Left ventricle myocardium inferior (tissue), 1 donor: ENCODE results near the gene DLGAP4. TPM values are rescaled to one million over a fixed set of nuclear protein-coding genes. Genes with fewer than 3 reads are reported as not detected.

ENCODE experiments used
- DNase-seq: peaks from one replicate; pipeline ENCODE4 v3.0.0-alpha.2; 2020
- H3K27ac ChIP-seq: fragments of 200-600 bp; replicated peaks from 2 replicates; pipeline ENCODE4 v1.8.0; 2021
- H3K27me3 ChIP-seq: fragments of 200-600 bp; 2 replicates; pipeline ENCODE4 v1.8.0; 2021; ENCODE audit warnings: low read depth
- H3K36me3 ChIP-seq: fragments of 200-600 bp; 2 replicates; pipeline ENCODE4 v1.8.0; 2021
- H3K4me1 ChIP-seq: fragments of 200-600 bp; 2 replicates; pipeline ENCODE4 v1.8.0; 2021
- H3K4me3 ChIP-seq: fragments of 200-600 bp; 2 replicates; pipeline ENCODE4 v1.8.0; 2021; ENCODE audit warnings: mild to moderate bottlenecking, moderate library complexity
- H3K9me3 ChIP-seq: fragments of 200-600 bp; replicated peaks from 2 replicates; pipeline ENCODE4 v1.8.0; 2021
- intact Hi-C: fragments of 100-400 bp; cut with micrococcal nuclease; formaldehyde crosslinking; loops from one replicate; pipeline ENCODE4 v1.11.0; 2022
- total RNA-seq: library from RNA; stranded (reverse); fragmentation: NEBNext Ultra II Directional; extraction: Animal tissue kit (Norgen Biotek cat#: 25700); gene quantifications from one replicate; pipeline ENCODE4 v1.2.1, GENCODE V29; 2021
- TF ChIP-seq, protein P1 (sequence below): fragments of 200-600 bp; IDR thresholded peaks from 2 replicates; pipeline ENCODE4 v1.8.0; 2021; ENCODE audit warnings: antibody characterized with exemption, mild to moderate bottlenecking, borderline replicate concordance
- donor health status: DM: no; HTN: yes; CAD: no; lungs with severe emphysema.

The DLGAP4 gene
- total RNA-seq, 1 donor from 2014 or later, result 51.7 TPM

DNA sequence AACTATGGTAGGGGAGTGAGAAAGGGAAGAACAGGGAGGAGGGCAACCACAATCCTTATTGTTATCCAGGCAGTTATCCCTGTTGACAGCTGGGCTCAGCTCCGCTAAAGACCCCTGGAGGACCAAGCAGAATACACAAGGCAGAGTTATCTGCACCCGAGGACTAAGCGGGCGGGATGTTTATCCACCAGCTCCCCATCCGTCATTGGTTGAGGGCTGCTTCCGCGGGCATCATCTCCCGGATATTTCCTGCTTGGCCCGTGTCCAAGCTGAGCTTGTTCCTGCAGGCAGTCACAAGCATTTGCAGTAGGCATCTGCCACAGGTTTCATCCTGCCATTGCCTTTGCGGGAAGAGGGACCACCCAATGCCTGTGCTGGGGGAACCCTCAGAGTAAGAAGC lies 102.1 kb downstream of the DLGAP4 start:
- peaks cover 57% of the 10 kb centered on the region for H3K27me3 ChIP-seq
- DNase-seq, result no peak
- peaks cover 3% of the 10 kb centered on the region for H3K4me1 ChIP-seq
- H3K36me3 ChIP-seq, result no peaks in the 10 kb centered on the region
- TF ChIP-seq, protein P1, sequence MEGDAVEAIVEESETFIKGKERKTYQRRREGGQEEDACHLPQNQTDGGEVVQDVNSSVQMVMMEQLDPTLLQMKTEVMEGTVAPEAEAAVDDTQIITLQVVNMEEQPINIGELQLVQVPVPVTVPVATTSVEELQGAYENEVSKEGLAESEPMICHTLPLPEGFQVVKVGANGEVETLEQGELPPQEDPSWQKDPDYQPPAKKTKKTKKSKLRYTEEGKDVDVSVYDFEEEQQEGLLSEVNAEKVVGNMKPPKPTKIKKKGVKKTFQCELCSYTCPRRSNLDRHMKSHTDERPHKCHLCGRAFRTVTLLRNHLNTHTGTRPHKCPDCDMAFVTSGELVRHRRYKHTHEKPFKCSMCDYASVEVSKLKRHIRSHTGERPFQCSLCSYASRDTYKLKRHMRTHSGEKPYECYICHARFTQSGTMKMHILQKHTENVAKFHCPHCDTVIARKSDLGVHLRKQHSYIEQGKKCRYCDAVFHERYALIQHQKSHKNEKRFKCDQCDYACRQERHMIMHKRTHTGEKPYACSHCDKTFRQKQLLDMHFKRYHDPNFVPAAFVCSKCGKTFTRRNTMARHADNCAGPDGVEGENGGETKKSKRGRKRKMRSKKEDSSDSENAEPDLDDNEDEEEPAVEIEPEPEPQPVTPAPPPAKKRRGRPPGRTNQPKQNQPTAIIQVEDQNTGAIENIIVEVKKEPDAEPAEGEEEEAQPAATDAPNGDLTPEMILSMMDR, result no peak
- intact Hi-C loops, result no loop called here
- H3K4me3 ChIP-seq, result no peak overlapping the region
- H3K27ac ChIP-seq, result no peak overlapping the region
- H3K9me3 ChIP-seq, result peaks cover 5% of the 10 kb centered on the region

DNA sequence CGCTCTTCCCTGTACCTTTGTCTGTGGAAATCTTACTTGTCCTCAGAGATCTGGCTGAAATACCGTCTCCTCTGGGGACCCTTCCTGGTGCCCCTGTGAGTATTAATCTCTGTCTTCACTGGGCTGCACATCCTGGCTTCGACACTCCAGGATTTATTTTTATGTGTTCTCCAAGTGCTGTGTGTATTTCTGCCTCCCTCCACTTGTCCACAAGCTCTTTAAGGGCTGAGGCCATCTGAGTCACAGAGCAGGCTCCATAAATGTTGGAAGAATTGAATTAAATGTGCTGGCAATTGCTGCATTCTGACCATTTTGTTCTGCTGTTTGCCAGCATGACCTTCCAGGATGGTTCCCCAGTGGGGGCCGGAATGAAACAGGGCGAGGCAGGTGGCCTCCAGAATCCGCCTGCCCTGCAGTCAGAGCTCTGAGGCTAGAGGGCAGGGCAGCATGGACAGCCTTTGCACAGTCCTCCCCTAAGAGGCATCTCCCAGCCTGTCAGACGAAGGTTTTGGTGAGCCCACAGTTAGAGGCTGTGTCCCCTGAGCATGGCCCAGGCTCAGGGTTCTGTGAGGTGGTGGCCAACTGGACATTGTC lies 105.8 kb downstream of the DLGAP4 start:
- H3K27ac ChIP-seq, result no peak overlapping the region
- intact Hi-C loops, result no loop called here

DNA sequence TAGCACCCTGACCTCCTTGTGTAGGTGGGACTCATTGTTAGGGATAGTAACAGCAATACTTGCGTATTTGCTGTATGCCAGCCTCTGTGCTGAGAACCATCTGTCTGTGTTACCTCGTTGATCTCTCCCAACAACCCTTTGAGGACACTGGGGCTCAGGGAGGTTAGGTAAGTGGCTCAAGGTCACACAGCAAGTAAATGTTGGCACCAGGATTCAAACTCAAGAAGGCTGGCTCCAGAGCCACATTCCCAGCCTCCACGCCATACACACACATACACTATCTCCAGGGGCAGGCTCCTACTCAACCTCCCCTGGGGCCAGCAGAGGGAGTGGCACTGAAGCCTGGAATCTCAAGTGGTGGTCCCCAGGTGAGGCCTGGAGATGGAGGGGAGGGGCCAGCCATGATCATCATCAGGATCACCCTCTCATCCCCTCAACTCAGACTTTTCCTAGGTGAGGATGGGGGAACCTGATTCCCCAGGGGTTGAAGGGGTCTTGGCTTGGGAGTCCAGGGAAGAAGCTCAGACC lies 109.4 kb downstream of the DLGAP4 start:
- Histone ChIP-seq H3K9me3 (no peaks in the 10 kb centered on the region), H3K27ac (no peak overlapping the region), H3K27me3 (peaks cover 76% of the 10 kb centered on the region), H3K4me3 (no peak overlapping the region), H3K36me3 (no peaks in the 10 kb centered on the region), H3K4me1 (no peaks in the 10 kb centered on the region)
- TF ChIP-seq, protein P1, result no peak
- intact Hi-C loops, result no loop called here
- DNase-seq, result no peak

More for the DNA sequence above, 105.8 kb downstream of the DLGAP4 start:
- Histone ChIP-seq H3K36me3 (no peaks in the 10 kb centered on the region), H3K4me1 (peaks cover 3% of the 10 kb centered on the region), H3K4me3 (no peak overlapping the region), H3K27me3 (peaks cover 58% of the 10 kb centered on the region), H3K9me3 (no peaks in the 10 kb centered on the region)
- TF ChIP-seq, protein P1, result no peak
- no peak for DNase-seq

DNA sequence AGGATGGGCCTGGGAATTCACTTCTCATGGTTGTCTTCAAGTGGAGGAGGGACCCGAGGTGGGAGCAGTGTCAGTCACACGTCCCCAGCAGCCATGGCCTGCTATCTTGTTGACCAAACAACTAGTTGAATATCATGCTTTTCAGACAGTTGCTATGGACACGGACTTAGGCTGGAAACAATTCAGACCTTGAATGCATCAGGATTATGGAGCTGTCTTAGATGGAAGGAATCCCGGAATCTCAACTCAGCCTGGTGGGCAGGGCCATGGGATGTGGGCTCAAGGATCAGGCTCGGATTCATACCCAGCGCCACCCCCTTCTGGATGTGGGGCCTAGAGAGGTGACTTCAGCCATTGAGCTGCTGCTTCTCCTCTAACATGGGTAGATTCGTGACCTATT lies 112.6 kb downstream of the DLGAP4 start:
- no peak for DNase-seq
- H3K4me1 ChIP-seq, result no peaks in the 10 kb centered on the region

DNA sequence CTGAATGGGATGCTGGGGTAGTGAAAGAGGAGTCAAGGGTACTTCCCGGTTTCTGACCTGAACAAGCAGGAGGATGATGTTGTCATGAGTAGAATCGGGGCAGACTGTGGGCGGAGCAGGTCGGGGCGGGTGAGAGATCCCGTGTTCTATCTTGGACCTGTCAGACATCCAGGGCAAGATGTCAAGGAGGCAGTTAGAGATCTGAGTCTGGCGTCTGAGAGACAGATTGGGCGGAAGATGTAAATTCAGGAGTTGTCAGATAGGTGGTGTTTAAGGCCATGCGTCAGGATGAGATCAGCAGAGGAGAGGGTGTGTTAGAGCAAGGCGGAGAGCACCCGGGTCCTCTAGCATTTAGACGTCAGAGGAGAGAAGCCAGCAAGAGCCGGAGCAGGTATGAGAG lies 115.5 kb downstream of the DLGAP4 start:
- no peaks in the 10 kb centered on the region for H3K9me3 ChIP-seq
- intact Hi-C loops, result no loop called here
- H3K27me3 ChIP-seq, result peaks cover 89% of the 10 kb centered on the region
- no peak overlapping the region for H3K4me3 ChIP-seq
- no peak for DNase-seq
- no peaks in the 10 kb centered on the region for H3K36me3 ChIP-seq
- no peak overlapping the region for H3K27ac ChIP-seq
- TF ChIP-seq, protein P1, result no peak
- H3K4me1 ChIP-seq, result no peaks in the 10 kb centered on the region

More for the DNA sequence above, 112.6 kb downstream of the DLGAP4 start:
- Histone ChIP-seq H3K36me3 (no peaks in the 10 kb centered on the region), H3K4me3 (no peak overlapping the region), H3K27me3 (peaks cover 86% of the 10 kb centered on the region), H3K9me3 (no peaks in the 10 kb centered on the region), H3K27ac (no peak overlapping the region)
- intact Hi-C loops, result no loop called here
- TF ChIP-seq, protein P1, result no peak
